Suprapubic skin (tissue), 3 donors: ENCODE measurements around the gene RMND5B.

ENCODE experiments used
- CTCF ChIP-seq, 2 donors: fragments of 200-600 bp in 1 of 2; fragments of 450-650 bp in 1 of 2; sonication (generic) in 1 of 2; IDR thresholded peaks; one replicate each; pipeline ENCODE4 v1.5.1; 2016 to 2019; ENCODE audit warnings: antibody characterized with exemption in 2 of 2, mild to moderate bottlenecking in 1 of 2, moderate library complexity in 1 of 2
- POLR2A ChIP-seq, 2 donors: fragments of 450-650 bp; IDR thresholded peaks; one replicate each; pipeline ENCODE4 v1.6.1; 2017; ENCODE audit warnings: antibody characterized with exemption in 2 of 2, mild to moderate bottlenecking in 2 of 2, moderate library complexity in 2 of 2

GRCh38 chr5:178093134-178093533, 37.7 kb upstream of the RMND5B start:
- no peak for TF ChIP-seq POLR2A (IDR thresholded peaks at IDR 0.05)
- no peak for TF ChIP-seq CTCF (IDR thresholded peaks at IDR 0.05)
